ENCODE measurements around the gene MRPS22.

- TF ChIP-seq POLR2AphosphoS5 (IDR thresholded peaks at IDR 0.05; ENCODE audit: low read depth, low read length) (no peak), REST (IDR thresholded peaks at IDR 0.05; ENCODE audit: insufficient read depth in 1 of 2, low read depth in 2 of 2, low read length in 2 of 2) (no peak)
These were observed 35.3 kb upstream of the MRPS22 start for GRCh38 chr3:139308560-139308959.
